MM.1S (cell line): Measurements from ENCODE around the gene ADAM23.

Experiments used
- DNase-seq: peaks from one replicate; pipeline ENCODE4 v3.0.0-alpha.2; 2015
- H2AFZ ChIP-seq: fragments of 300-600 bp; sonication (generic); 2 replicates; pipeline ENCODE4 v1.6.0; 2016; ENCODE audit warnings: antibody characterized with exemption, low read length
- H3F3A ChIP-seq: fragments of 300-600 bp; sonication (generic); 2 replicates; pipeline ENCODE4 v1.6.1; 2016; ENCODE audit warnings: mild to moderate bottlenecking, antibody characterized with exemption, low read length, moderate library complexity, mixed read lengths; ENCODE audit not compliant: insufficient read depth
- H3K27ac ChIP-seq: fragments of 300-600 bp; sonication (generic); 2 replicates; pipeline ENCODE4 v1.5.1; 2016; ENCODE audit warnings: mild to moderate bottlenecking, low read length
- H3K27me3 ChIP-seq: fragments of 300-600 bp; sonication (generic); replicated peaks from 2 replicates; pipeline ENCODE4 v1.6.0; 2016; ENCODE audit warnings: low read length; ENCODE audit not compliant: insufficient read depth
- H3K36me3 ChIP-seq: fragments of 300-600 bp; sonication (generic); replicated peaks from 2 replicates; pipeline ENCODE4 v1.6.1; 2016; ENCODE audit warnings: mild to moderate bottlenecking, low read length, mixed read lengths; ENCODE audit not compliant: insufficient read depth
- H3K4me1 ChIP-seq: fragments of 300-600 bp; sonication (generic); 2 replicates; pipeline ENCODE4 v1.6.1; 2016; ENCODE audit warnings: low read length, mixed read lengths
- H3K4me2 ChIP-seq: fragments of 300-600 bp; sonication (generic); 2 replicates; pipeline ENCODE4 v1.6.0; 2016; ENCODE audit warnings: low read depth, low read length
- H3K4me3 ChIP-seq: fragments of 300-600 bp; sonication (generic); 2 replicates; pipeline ENCODE4 v1.5.1; 2016; ENCODE audit warnings: low read length, mixed read lengths
- H3K79me2 ChIP-seq: fragments of 300-600 bp; sonication (generic); 2 replicates; pipeline ENCODE4 v1.6.1; 2016; ENCODE audit warnings: mixed run types, low read length, mixed read lengths
- H3K9ac ChIP-seq: fragments of 300-600 bp; sonication (generic); 2 replicates; pipeline ENCODE4 v1.6.1; 2016; ENCODE audit warnings: low read length, mixed read lengths
- H3K9me2 ChIP-seq: fragments of 300-600 bp; sonication (generic); replicated peaks from 2 replicates; pipeline ENCODE4 v1.6.1; 2016; ENCODE audit warnings: mild to moderate bottlenecking, low read length, mixed read lengths; ENCODE audit not compliant: insufficient read depth
- H3K9me3 ChIP-seq: fragments of 300-600 bp; sonication (generic); replicated peaks from 2 replicates; pipeline ENCODE4 v1.6.1; 2016; ENCODE audit warnings: mild to moderate bottlenecking, low read length, mixed read lengths; ENCODE audit not compliant: insufficient read depth
- H4K20me1 ChIP-seq: fragments of 300-600 bp; sonication (generic); 2 replicates; pipeline ENCODE4 v1.6.1; 2016; ENCODE audit warnings: mild to moderate bottlenecking, low read length, moderate library complexity, mixed read lengths; ENCODE audit not compliant: insufficient read depth
- CTCF ChIP-seq: fragments of 300-600 bp; sonication (generic); IDR thresholded peaks from 2 replicates; pipeline ENCODE4 v1.5.1; 2016; ENCODE audit warnings: antibody characterized with exemption, low read length, mixed read lengths
- EZH2 ChIP-seq: fragments of 300-600 bp; sonication (generic); optimal IDR thresholded peaks from 2 replicates; pipeline ENCODE3; 2017; ENCODE audit warnings: low read depth, mild to moderate bottlenecking, antibody characterized with exemption, low read length, mixed read lengths
- EZH2phosphoT487 ChIP-seq: fragments of 300-600 bp; sonication (generic); IDR thresholded peaks from 2 replicates; pipeline ENCODE4 v1.6.1; 2018; ENCODE audit warnings: antibody characterized with exemption, low read length

The ADAM23 gene

GRCh38 chr2:206515580-206515979 is 72.2 kb downstream of the ADAM23 start:
- no peak overlapping the region for H3K27ac ChIP-seq
- TF ChIP-seq EZH2phosphoT487 (no peak), CTCF (no peak), EZH2 (no peak)
- H4K20me1 ChIP-seq, result no peaks in the 10 kb centered on the region

GRCh38 chr2:206518997-206519396 is 75.7 kb downstream of the ADAM23 start:
- Histone ChIP-seq H3K9me2 (no peaks in the 10 kb centered on the region), H3K9me3 (no peaks in the 10 kb centered on the region), H4K20me1 (no peaks in the 10 kb centered on the region), H2AFZ (no peak overlapping the region), H3F3A (no peaks in the 10 kb centered on the region; the same call in 1 of the 2 replicates), H3K4me1 (peaks cover 15% of the 10 kb centered on the region), H3K4me3 (no peak overlapping the region), H3K9ac (no peak overlapping the region), H3K36me3 (no peaks in the 10 kb centered on the region), H3K4me2 (no peak overlapping the region), H3K27me3 (no peaks in the 10 kb centered on the region), H3K27ac (no peak overlapping the region), H3K79me2 (no peaks in the 10 kb centered on the region)
- no peak for TF ChIP-seq CTCF
- no peak for TF ChIP-seq EZH2phosphoT487
- TF ChIP-seq EZH2, result no peak
- no peak for DNase-seq

More at GRCh38 chr2:206515580-206515979, 72.2 kb downstream of the ADAM23 start:
- Histone ChIP-seq H2AFZ (no peak overlapping the region), H3K4me2 (no peak overlapping the region), H3F3A (no peaks in the 10 kb centered on the region), H3K9me2 (no peaks in the 10 kb centered on the region), H3K9me3 (no peaks in the 10 kb centered on the region), H3K27me3 (no peaks in the 10 kb centered on the region), H3K79me2 (no peaks in the 10 kb centered on the region), H3K36me3 (no peaks in the 10 kb centered on the region), H3K4me1 (peaks cover 2% of the 10 kb centered on the region), H3K9ac (no peak overlapping the region), H3K4me3 (no peak overlapping the region)
- DNase-seq, result no peak

- Histone ChIP-seq H3K36me3 (no peaks in the 10 kb centered on the region), H4K20me1 (no peaks in the 10 kb centered on the region), H3K27me3 (no peaks in the 10 kb centered on the region), H3K27ac (no peak overlapping the region), H3K4me3 (no peak overlapping the region), H3K9me2 (no peaks in the 10 kb centered on the region), H3K9ac (no peak overlapping the region), H3K79me2 (no peaks in the 10 kb centered on the region), H2AFZ (no peak overlapping the region), H3K9me3 (no peaks in the 10 kb centered on the region), H3F3A (no peaks in the 10 kb centered on the region; the same call in 1 of the 2 replicates), H3K4me2 (peak overlapping the region; percentile 10; the same call in 1 of the 2 replicates), H3K4me1 (peaks cover 15% of the 10 kb centered on the region)
- TF ChIP-seq EZH2phosphoT487 (no peak), EZH2 (no peak), CTCF (no peak)
- no peak for DNase-seq
Observed at GRCh38 chr2:206520450-206520849, 77.1 kb downstream of the ADAM23 start.
